WTC11 (cell line): ENCODE data around the gene AFAP1L2. TPM values are rescaled to one million over a fixed set of nuclear protein-coding genes. Genes with fewer than 3 reads are reported as not detected.

Experiments
- ATAC-seq: fragments of 200-7000 bp; cut with Tn5 transposase; 2 replicates; pipeline ENCODE4 v1.10.0; 2021; ENCODE audit warnings: mild to moderate bottlenecking, moderate library complexity
- CTCF ChIA-PET: fragments of 300-600 bp; sonication (Branson Sonifier 250); formaldehyde crosslinking; loops from one replicate; lab custom pipeline; 2021; ENCODE audit warnings: antibody characterized with exemption; lab: Charles Lee
- POLR2A ChIA-PET: fragments of 350-600 bp; sonication (Branson Sonifier 250); formaldehyde crosslinking; loops from one replicate; lab custom pipeline; 2021; ENCODE audit warnings: antibody characterized with exemption; lab: Charles Lee
- DNase-seq: peaks from one replicate; pipeline ENCODE4 v3.0.0; 2021; ENCODE audit warnings: low spot score
- H3K27ac Mint-ChIP-seq: 2 replicates; pipeline ENCODE4 v1.8.0; 2021; ENCODE audit warnings: mixed read lengths
- H3K27me3 Mint-ChIP-seq: 2 replicates; pipeline ENCODE4 v1.8.0; 2021; ENCODE audit warnings: low read depth, mild to moderate bottlenecking, moderate library complexity, mixed read lengths
- H3K36me3 Mint-ChIP-seq: 2 replicates; pipeline ENCODE4 v1.8.0; 2021; ENCODE audit warnings: mixed read lengths
- H3K4me1 Mint-ChIP-seq: 2 replicates; pipeline ENCODE4 v1.8.0; 2022; ENCODE audit warnings: mixed read lengths
- H3K4me3 Mint-ChIP-seq: 2 replicates; pipeline ENCODE4 v1.8.0; 2021; ENCODE audit warnings: mild to moderate bottlenecking, moderate library complexity, mixed read lengths
- H3K9me3 Mint-ChIP-seq: 2 replicates; pipeline ENCODE4 v1.8.0; 2021; ENCODE audit warnings: mixed read lengths
- ARID4B ChIP-seq: sonication (generic); formaldehyde crosslinking; IDR thresholded peaks from 2 replicates; pipeline ENCODE4 v1.8.0; 2023; ENCODE audit warnings: missing genetic modification reagents, mild to moderate bottlenecking, borderline replicate concordance
- E2F4 ChIP-seq: sonication (generic); formaldehyde crosslinking; IDR thresholded peaks from 2 replicates; pipeline ENCODE4 v1.8.1; 2022; ENCODE audit warnings: low read depth, mild to moderate bottlenecking, moderate library complexity, missing genetic modification reagents, borderline replicate concordance
- FOXK1 ChIP-seq: sonication (generic); formaldehyde crosslinking; IDR thresholded peaks from 2 replicates; pipeline ENCODE4 v1.8.0; 2022; ENCODE audit warnings: mild to moderate bottlenecking, moderate library complexity, missing genetic modification reagents
- FOXP4 ChIP-seq: sonication (generic); formaldehyde crosslinking; IDR thresholded peaks from 2 replicates; pipeline ENCODE4 v1.8.0; 2022; ENCODE audit warnings: mild to moderate bottlenecking, missing genetic modification reagents
- JUN ChIP-seq: sonication (generic); formaldehyde crosslinking; IDR thresholded peaks from 2 replicates; pipeline ENCODE4 v1.8.0; 2023; ENCODE audit warnings: mild to moderate bottlenecking, missing genetic modification reagents
- MLX ChIP-seq: sonication (generic); formaldehyde crosslinking; IDR thresholded peaks from 2 replicates; pipeline ENCODE4 v1.8.1; 2023; ENCODE audit warnings: mild to moderate bottlenecking, missing genetic modification reagents, moderate library complexity
- NR2C2 ChIP-seq: sonication (generic); formaldehyde crosslinking; IDR thresholded peaks from 2 replicates; pipeline ENCODE4 v1.8.0; 2022; ENCODE audit warnings: mild to moderate bottlenecking, missing genetic modification reagents
- PRRX2 ChIP-seq: fragments of 250-450 bp; sonication (Bioruptor Pico); IDR thresholded peaks from 2 replicates; pipeline ENCODE4 v1.8.0; 2021; ENCODE audit warnings: mild to moderate bottlenecking
- SMAD4 ChIP-seq: sonication (generic); formaldehyde crosslinking; IDR thresholded peaks from 2 replicates; pipeline ENCODE4 v1.8.0; 2022; ENCODE audit warnings: mild to moderate bottlenecking, missing genetic modification reagents
- TP53 ChIP-seq: sonication (generic); formaldehyde crosslinking; IDR thresholded peaks from 2 replicates; pipeline ENCODE4 v1.8.1; 2023; ENCODE audit warnings: mild to moderate bottlenecking, missing genetic modification reagents
- USF2 ChIP-seq: sonication (generic); formaldehyde crosslinking; IDR thresholded peaks from 2 replicates; pipeline ENCODE4 v1.8.1; 2023; ENCODE audit warnings: mild to moderate bottlenecking, missing genetic modification reagents, moderate library complexity
- ZNF423 ChIP-seq: fragments of 250-450 bp; sonication (Bioruptor Pico); IDR thresholded peaks from 2 replicates; pipeline ENCODE4 v2.1.2; 2022; ENCODE audit warnings: mild to moderate bottlenecking, moderate library complexity
- ZNF532 ChIP-seq: fragments of 250-450 bp; sonication (Bioruptor Pico); IDR thresholded peaks from 2 replicates; pipeline ENCODE4 v1.9.0; 2021; ENCODE audit warnings: mild to moderate bottlenecking, borderline replicate concordance
- total RNA-seq: library from RNA; stranded (reverse); gene quantifications from 3 replicates; pipeline ENCODE4 v1.2.3, GENCODE V29; 2021

AFAP1L2 gene
- total RNA-seq, 1 experiment from 2014 or later, result 5.0 TPM

- no peak for TF ChIP-seq FOXP4 (CRISPR knock-in tag)
- TF ChIP-seq ZNF423 (CRISPR knock-in tag), result no peak
- TF ChIP-seq JUN (CRISPR knock-in tag), result no peak
- TF ChIP-seq ARID4B (CRISPR knock-in tag), result no peak
- TF ChIP-seq NR2C2 (CRISPR knock-in tag), result no peak
Observed at GRCh38 chr10:114327537-114328440, 76.5 kb downstream of the AFAP1L2 start (continued).

GRCh38 chr10:114326795-114327194 lies 77.5 kb downstream of the AFAP1L2 start:
- H3K4me1 Mint-ChIP-seq, result no peaks in the 10 kb centered on the region
- ChIA-PET CTCF (interaction anchor here (0.8 to 3.0 kb wide), 2 partner anchors 23 to 77 kb away, joined by 3 to 19 read pairs; no protein-coding TSS in a partner anchor), POLR2A (interaction anchor here (0.5 kb wide), 1 partner anchor 237 kb away, joined by 4 read pairs; no protein-coding TSS in a partner anchor)
- no peaks in the 10 kb centered on the region for H3K9me3 Mint-ChIP-seq
- H3K36me3 Mint-ChIP-seq, result no peaks in the 10 kb centered on the region
- DNase-seq (no peak), ATAC-seq (no peak)
- no peaks in the 10 kb centered on the region; the same call in 1 of the 2 replicates for H3K27me3 Mint-ChIP-seq
- H3K27ac Mint-ChIP-seq, result no peak overlapping the region
- no peak for TF ChIP-seq ZNF532 (CRISPR knock-in tag)
- TF ChIP-seq SMAD4 (CRISPR knock-in tag), result no peak
- TF ChIP-seq MLX (CRISPR knock-in tag), result no peak
- no peak for TF ChIP-seq PRRX2 (CRISPR knock-in tag)
- no peak for TF ChIP-seq USF2 (CRISPR knock-in tag)
- no peak for TF ChIP-seq FOXK1 (CRISPR knock-in tag)
- no peak for TF ChIP-seq E2F4 (CRISPR knock-in tag)
- TF ChIP-seq TP53 (CRISPR knock-in tag), result no peak
- TF ChIP-seq, all 79 proteins: peak for 0
- no peak overlapping the region for H3K4me3 Mint-ChIP-seq
